ENCODE results near the gene PTPN6. TPM values are rescaled to one million over a fixed set of nuclear protein-coding genes. Genes with fewer than 3 reads are reported as not detected.

Gene PTPN6
- total and polyA plus RNA-seq, 10 of the 15 experiments (the other 5 are each of a cell fraction or from before 2014, with no cell fraction given) = 229 to 457 (median 370) TPM

GRCh38 chr12:6959058-6959804 lies 8.1 kb downstream of the PTPN6 start (continued):
- TF ChIP-seq HSF1 (IDR thresholded peaks at IDR 0.05; ENCODE audit: low read depth, low read length) (no peak), SKIL (IDR thresholded peaks at IDR 0.05; ENCODE audit: low read depth, poor library complexity, severe bottlenecking) (peak; percentile 96), BCL11A (IDR thresholded peaks at IDR 0.05; ENCODE audit: low read depth, low read length) (peak; percentile 91), HDAC2 (IDR thresholded peaks at IDR 0.05) (no peak), RBBP5 (conservative IDR thresholded peaks at IDR 0.05) (no peak), SP1 (IDR thresholded peaks at IDR 0.05; ENCODE audit: low read depth, low read length) (peak; percentile 86), JUNB (IDR thresholded peaks at IDR 0.05) (peak; percentile 72), POLR2AphosphoS5 (IDR thresholded peaks at IDR 0.05; ENCODE audit: low read length) (peak; percentile 84), RELA (IDR thresholded peaks at IDR 0.05; ENCODE audit: borderline replicate concordance, partially characterized antibody) (peak; percentile 60), TAF1 (IDR thresholded peaks at IDR 0.05; ENCODE audit: borderline replicate concordance, low read depth, low read length) (peak; percentile 51; the same call in 1 of the 2 replicates), HDGF (IDR thresholded peaks at IDR 0.05) (peak; percentile 91), EED (IDR thresholded peaks at IDR 0.05; ENCODE audit: low read depth) (peak; percentile 96), YY1 (IDR thresholded peaks at IDR 0.05; ENCODE audit: low read depth, low read length) (peak; percentile 62), STAT1 (conservative IDR thresholded peaks at IDR 0.05) (no peak), WRNIP1 (IDR thresholded peaks at IDR 0.05; ENCODE audit: borderline replicate concordance, low read depth, low read length) (0 out of 2 replicates have a peak, but pooled peaks have one; percentile 32), CHD2 (IDR thresholded peaks at IDR 0.05; ENCODE audit: borderline replicate concordance, low read depth, low read length) (peak; percentile 52; the same call in 1 of the 2 replicates), ZNF217 (IDR thresholded peaks at IDR 0.05) (peak; percentile 62), ZNF687 (IDR thresholded peaks at IDR 0.05) (peak; percentile 93), TCF3 (IDR thresholded peaks at IDR 0.05; ENCODE audit: borderline replicate concordance, insufficient read depth, low read depth, low read length) (peak; percentile 42; the same call in 1 of the 2 replicates), CREM (IDR thresholded peaks at IDR 0.05; ENCODE audit: low read depth) (peak; percentile 94), ELK1 (IDR thresholded peaks at IDR 0.05; ENCODE audit: low read depth, low read length) (peak; percentile 59; the same call in 1 of the 2 replicates), NR2C1 (IDR thresholded peaks at IDR 0.05) (peak; percentile 51)

Data from GM12878 (cell line).